SU-DHL-6 (cell line): ENCODE data around the gene RGS4.

ENCODE experiments used
- H2AFZ ChIP-seq: fragments of 200-600 bp; sonication (generic); 2 replicates; pipeline ENCODE4 v1.6.1; 2014; ENCODE audit warnings: low read depth, mild to moderate bottlenecking, moderate library complexity, mixed read lengths, antibody characterized with exemption, low read length; ENCODE audit not compliant: severe bottlenecking
- H3F3A ChIP-seq: fragments of 200-600 bp; shearing (Covaris generic); 2 replicates; pipeline ENCODE4 v1.6.0; 2016; ENCODE audit warnings: antibody characterized with exemption, mild to moderate bottlenecking; ENCODE audit not compliant: insufficient read depth
- H3K27ac ChIP-seq: fragments of 200-600 bp; sonication (generic); 2 replicates; pipeline ENCODE4 v1.5.1; 2016; ENCODE audit warnings: low read depth, mild to moderate bottlenecking, low read length, moderate library complexity, mixed read lengths
- H3K27me3 ChIP-seq: fragments of 200-600 bp; sonication (generic), shearing (Covaris generic); 2 replicates; pipeline ENCODE4 v1.6.0; 2014; ENCODE audit warnings: mild to moderate bottlenecking, low read length
- H3K36me3 ChIP-seq: fragments of 200-600 bp; sonication (generic); 2 replicates; pipeline ENCODE4 v1.6.1; 2014; ENCODE audit warnings: mild to moderate bottlenecking, low read length, mixed read lengths
- H3K4me2 ChIP-seq: fragments of 300-600, 200-600 bp; shearing (Covaris generic), sonication (generic); 2 replicates; pipeline ENCODE4 v1.6.0; 2014; ENCODE audit warnings: low read length, low read depth, mild to moderate bottlenecking; ENCODE audit not compliant: poor library complexity, severe bottlenecking
- H3K4me3 ChIP-seq: fragments of 200-600 bp; sonication (generic); 2 replicates; pipeline ENCODE4 v1.5.1; 2014; ENCODE audit warnings: antibody characterized with exemption, low read length, mild to moderate bottlenecking, mixed read lengths; ENCODE audit not compliant: insufficient read depth, poor library complexity, severe bottlenecking
- H3K79me2 ChIP-seq: fragments of 200-600 bp; sonication (generic); 2 replicates; pipeline ENCODE4 v1.6.1; 2014; ENCODE audit warnings: mild to moderate bottlenecking, low read length, moderate library complexity; ENCODE audit not compliant: insufficient read depth
- H3K9ac ChIP-seq: fragments of 200-600 bp; sonication (generic); 2 replicates; pipeline ENCODE4 v1.7.0; 2014; ENCODE audit warnings: mild to moderate bottlenecking, low read length
- H3K9me2 ChIP-seq: fragments of 200-600 bp; sonication (generic); replicated peaks from 2 replicates; pipeline ENCODE4 v1.6.1; 2014; ENCODE audit warnings: low read length; ENCODE audit not compliant: insufficient read depth
- H3K9me3 ChIP-seq: fragments of 200-600 bp; sonication (generic); 2 replicates; pipeline ENCODE4 v1.6.1; 2014; ENCODE audit warnings: low read length, mixed read lengths; ENCODE audit not compliant: insufficient read depth
- H4K20me1 ChIP-seq: fragments of 200-600 bp; sonication (generic); 2 replicates; pipeline ENCODE4 v1.6.1; 2014; ENCODE audit warnings: low read depth, mild to moderate bottlenecking, antibody characterized with exemption, low read length, moderate library complexity, mixed read lengths
- EZH2phosphoT487 ChIP-seq: fragments of 200-600 bp; sonication (generic), shearing (Covaris generic); conservative IDR thresholded peaks from 2 replicates; pipeline ENCODE4 v1.6.1; 2018; ENCODE audit warnings: mild to moderate bottlenecking, antibody characterized with exemption, low read length, moderate library complexity, mixed read lengths
- TF ChIP-seq, protein P1 (sequence below): fragments of 200-600 bp; sonication (generic); IDR thresholded peaks from one replicate; pipeline ENCODE4 v1.5.1; 2017; ENCODE audit warnings: antibody characterized with exemption, mild to moderate bottlenecking, low read length, moderate library complexity; ENCODE audit not compliant: insufficient read depth, poor library complexity, severe bottlenecking

Gene RGS4

DNA sequence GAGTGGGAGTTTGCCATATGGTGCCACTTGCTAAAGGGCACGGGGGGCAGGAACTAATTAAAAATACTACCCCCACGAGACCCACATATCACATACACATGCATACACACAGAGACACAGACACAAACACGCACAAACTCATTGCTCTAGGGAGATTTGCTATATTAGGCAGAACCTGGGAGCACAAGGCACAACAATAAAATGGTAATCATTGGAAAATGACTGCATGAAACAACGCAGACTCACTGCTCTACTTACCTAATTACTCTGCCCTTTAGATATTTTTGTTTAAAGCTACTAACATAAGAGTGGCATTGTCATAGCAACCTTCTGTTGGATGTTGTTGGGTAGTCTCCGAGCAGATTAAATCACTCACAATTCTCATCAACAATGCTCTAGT, 20.3 kb upstream of the RGS4 start:
- Histone ChIP-seq H4K20me1 (no peaks in the 10 kb centered on the region), H3K36me3 (no peaks in the 10 kb centered on the region), H3K4me3 (no peak overlapping the region), H3K79me2 (no peaks in the 10 kb centered on the region), H3K4me2 (no peak overlapping the region), H3K27me3 (no peaks in the 10 kb centered on the region), H3K9me2 (no peaks in the 10 kb centered on the region), H3K9ac (no peak overlapping the region), H3K27ac (no peak overlapping the region), H2AFZ (no peak overlapping the region), H3F3A (no peaks in the 10 kb centered on the region), H3K9me3 (no peaks in the 10 kb centered on the region)
- TF ChIP-seq EZH2phosphoT487, result no peak
- TF ChIP-seq, protein P1, sequence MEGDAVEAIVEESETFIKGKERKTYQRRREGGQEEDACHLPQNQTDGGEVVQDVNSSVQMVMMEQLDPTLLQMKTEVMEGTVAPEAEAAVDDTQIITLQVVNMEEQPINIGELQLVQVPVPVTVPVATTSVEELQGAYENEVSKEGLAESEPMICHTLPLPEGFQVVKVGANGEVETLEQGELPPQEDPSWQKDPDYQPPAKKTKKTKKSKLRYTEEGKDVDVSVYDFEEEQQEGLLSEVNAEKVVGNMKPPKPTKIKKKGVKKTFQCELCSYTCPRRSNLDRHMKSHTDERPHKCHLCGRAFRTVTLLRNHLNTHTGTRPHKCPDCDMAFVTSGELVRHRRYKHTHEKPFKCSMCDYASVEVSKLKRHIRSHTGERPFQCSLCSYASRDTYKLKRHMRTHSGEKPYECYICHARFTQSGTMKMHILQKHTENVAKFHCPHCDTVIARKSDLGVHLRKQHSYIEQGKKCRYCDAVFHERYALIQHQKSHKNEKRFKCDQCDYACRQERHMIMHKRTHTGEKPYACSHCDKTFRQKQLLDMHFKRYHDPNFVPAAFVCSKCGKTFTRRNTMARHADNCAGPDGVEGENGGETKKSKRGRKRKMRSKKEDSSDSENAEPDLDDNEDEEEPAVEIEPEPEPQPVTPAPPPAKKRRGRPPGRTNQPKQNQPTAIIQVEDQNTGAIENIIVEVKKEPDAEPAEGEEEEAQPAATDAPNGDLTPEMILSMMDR, result no peak

DNA sequence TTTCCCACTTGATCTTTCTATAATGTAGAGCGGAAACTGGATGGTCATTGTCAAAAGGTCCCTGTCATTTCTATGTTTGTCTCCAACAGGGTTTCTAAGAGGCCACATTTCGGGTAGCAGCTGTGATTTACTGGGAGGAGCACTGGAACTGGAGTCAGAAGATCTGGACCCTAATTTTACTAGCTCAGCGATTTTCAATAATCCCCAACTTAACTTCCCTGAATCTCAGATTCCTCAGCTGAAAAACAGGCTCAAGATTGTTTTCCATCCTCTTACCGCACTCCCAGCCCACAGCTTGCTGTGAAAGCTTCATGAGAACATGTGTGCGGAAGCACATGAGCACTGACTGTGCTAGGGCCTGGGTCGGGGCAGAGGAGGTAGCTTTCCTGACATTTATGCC, 19.9 kb upstream of the RGS4 start:
- Histone ChIP-seq H3K9ac (no peak overlapping the region), H3K9me2 (no peaks in the 10 kb centered on the region), H2AFZ (no peak overlapping the region), H4K20me1 (no peaks in the 10 kb centered on the region), H3K4me2 (no peak overlapping the region), H3K27me3 (no peaks in the 10 kb centered on the region), H3F3A (no peaks in the 10 kb centered on the region), H3K36me3 (no peaks in the 10 kb centered on the region), H3K27ac (no peak overlapping the region), H3K79me2 (no peaks in the 10 kb centered on the region), H3K9me3 (no peaks in the 10 kb centered on the region), H3K4me3 (no peak overlapping the region)
- TF ChIP-seq EZH2phosphoT487, result no peak
- TF ChIP-seq, protein P1, result no peak

GRCh38 chr1:163050496-163050895, 18.7 kb upstream of the RGS4 start:
- no peaks in the 10 kb centered on the region for H3F3A ChIP-seq
- no peaks in the 10 kb centered on the region for H3K27me3 ChIP-seq
- no peaks in the 10 kb centered on the region for H3K36me3 ChIP-seq
- no peak overlapping the region for H3K4me2 ChIP-seq
- no peak for TF ChIP-seq EZH2phosphoT487
- TF ChIP-seq, protein P1, result no peak
- H2AFZ ChIP-seq, result no peak overlapping the region
- H3K9ac ChIP-seq, result no peak overlapping the region
- no peaks in the 10 kb centered on the region for H3K79me2 ChIP-seq
- no peak overlapping the region for H3K4me3 ChIP-seq
- no peaks in the 10 kb centered on the region for H3K9me3 ChIP-seq
- no peak overlapping the region for H3K27ac ChIP-seq
- H3K9me2 ChIP-seq, result no peaks in the 10 kb centered on the region
- H4K20me1 ChIP-seq, result no peaks in the 10 kb centered on the region
